RKO (cell line): ENCODE measurements around the gene ADAT2.

Source experiments
- DNase-seq: peaks from one replicate; pipeline ENCODE4 v3.0.0-alpha.2; 2016; ENCODE audit warnings: low spot score

ADAT2 gene

DNA sequence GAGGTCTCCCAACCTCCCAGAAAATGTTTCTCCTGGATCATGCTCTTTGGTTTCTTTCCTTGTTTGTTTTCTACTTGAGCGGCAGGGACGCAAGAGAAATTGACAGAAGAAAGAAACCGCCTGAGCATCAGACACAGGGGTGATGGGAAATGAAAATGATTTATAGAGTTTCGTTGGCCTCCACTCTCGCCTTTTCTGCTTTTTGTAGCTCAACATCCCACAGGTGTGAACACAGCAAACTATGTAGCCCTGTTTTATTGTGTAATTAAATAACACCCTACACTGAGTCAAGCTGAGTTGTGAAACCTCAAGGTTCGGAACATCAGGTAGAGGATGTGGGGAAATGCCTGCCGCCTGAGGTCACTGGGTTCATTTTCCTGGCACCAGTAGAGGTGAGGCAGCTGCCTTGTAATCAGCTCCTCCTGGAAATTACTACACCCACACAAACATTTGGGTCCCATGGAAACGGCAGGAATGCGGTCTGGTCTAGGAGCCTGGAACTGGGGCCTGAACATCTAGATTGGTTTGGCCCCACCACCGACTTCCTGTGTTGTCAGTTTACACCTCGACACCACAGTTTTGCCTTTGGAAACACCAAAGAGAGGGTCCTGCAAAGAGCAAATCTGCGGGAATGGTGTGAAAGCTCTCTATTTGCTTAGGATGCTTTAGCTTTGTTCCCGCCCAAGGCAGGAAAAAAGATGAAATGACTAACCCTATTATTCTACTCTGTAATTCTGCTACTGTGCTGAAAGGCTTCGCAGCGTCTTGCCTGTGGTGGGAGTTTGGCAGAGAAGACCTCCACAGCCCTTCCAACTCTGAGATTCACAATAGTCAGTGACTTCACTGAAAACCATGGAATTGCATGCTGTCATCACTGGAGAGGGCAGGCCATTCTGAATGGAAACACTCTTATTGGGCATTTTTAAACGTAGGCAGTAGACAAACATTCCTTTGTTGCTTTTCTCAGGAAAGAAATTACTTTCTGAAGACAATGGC is 53.0 kb downstream of the ADAT2 start:
- DNase-seq, result peak; percentile 33

DNA sequence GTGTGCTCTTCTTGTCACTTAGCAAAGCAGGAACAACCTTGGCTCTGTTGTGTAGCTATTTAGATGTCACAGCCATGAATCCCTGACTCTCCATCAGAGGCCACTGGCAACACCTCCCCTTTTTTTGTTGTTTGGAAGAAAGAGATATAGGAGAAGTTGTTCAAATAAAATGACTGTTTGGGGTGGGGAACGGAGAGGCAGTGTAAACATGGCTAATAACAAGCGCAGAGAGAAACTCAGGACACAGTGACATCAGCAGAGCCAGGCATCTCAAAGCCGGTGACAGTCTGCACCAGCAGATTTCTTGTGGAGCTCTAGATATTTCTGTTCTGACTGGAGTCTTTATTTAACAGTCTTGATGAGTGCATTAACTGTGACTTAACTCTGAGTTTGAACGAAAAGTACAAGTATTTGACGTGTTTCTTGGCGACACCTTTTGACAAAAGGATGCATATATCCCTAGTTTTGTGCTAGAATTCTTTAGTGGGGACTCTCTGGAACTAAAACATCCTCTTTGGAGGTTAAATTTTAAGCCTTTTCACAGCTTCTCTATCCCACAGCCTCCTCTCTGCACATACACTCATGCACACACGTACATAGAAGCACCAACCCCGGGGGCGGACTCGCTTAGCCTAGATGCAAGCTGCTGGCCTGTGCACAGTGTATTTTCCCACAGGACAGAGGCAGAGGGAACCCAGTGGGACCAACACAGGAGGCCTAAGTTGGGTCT is 53.8 kb downstream of the ADAT2 start:
- peak; percentile 16 for DNase-seq

DNA sequence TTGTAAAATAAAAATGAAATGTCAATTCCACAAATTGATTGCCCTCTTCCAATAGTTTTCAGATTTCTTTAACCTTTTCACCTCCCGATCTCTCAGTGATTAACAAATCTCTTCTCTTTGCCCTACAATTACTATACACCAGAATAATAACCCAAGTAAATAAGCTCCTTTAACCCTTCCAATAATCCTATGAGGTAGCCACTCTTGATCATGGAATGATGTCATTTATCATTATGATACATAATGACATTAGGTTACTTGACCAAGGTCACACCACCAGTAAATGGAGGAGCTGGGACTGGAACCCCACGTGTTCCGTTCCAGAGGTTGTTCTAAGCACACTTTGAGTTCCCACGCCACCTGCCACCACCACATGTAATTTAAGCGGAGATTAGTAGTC is 54.8 kb downstream of the ADAT2 start:
- no peak for DNase-seq

DNA sequence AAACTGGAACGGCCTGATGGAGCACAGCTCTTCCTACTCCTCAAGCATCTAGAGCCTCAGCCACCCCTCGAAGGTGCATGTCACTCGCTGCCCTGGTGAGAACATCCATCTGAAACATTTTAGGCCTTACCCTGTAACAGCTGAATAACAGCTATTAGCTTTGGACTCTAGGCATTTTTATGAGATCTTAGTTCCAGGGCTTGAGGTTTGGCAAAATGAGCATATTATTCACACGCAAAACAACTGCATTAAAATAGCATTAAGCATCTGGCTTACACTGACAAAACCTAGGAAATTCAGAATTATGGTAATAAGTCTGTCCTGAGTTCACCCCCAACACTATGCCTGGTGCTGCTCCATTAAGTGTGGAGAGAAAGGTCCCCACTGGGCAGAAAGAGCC is 56.1 kb downstream of the ADAT2 start:
- no peak for DNase-seq

DNA sequence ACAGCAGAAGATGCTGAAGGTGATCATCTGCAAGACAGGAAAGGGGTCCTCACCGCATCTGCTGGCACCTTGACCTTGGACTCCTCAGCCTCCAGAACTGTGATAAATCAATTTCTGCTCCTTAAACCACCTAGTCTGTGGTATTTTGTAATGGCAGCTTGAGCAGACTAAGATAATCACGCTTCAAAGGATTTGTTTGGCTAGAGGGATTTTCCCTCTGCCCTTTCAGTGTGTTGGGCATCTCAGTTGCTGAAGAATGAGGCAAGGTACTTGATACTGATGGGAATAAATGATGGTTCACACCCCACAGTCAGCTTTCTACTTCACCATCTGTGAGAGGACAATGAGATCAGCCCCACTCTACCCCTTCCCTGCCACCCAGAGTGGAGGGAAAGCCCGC is 60.2 kb downstream of the ADAT2 start:
- no peak for DNase-seq

- no peak for DNase-seq
Measured at GRCh38 chr6:143385636-143386035, 64.9 kb downstream of the ADAT2 start.

- DNase-seq, result no peak
Measured at GRCh38 chr6:143376861-143377260, 73.6 kb downstream of the ADAT2 start.

DNA sequence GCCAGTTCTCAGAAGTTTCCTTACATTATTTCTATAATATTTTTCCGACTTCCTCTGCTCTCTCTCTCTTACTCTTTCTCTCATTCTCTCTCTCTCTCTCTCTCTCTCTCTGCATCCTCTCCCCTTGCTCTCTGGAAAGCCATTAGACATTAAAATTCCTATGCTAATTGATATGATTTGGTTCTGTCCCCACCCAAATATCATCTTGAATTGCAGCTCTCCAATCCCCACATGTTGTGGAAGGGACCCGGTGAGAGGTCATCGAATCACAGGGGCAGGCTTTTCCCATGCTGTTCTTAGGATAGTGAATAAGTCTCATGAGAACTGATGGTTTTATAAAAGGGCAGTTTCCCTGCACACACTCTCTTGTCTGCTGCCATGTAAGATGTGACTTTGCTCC is 74.1 kb downstream of the ADAT2 start:
- no peak for DNase-seq

- DNase-seq, result no peak
Measured at GRCh38 chr6:143375022-143375585, 75.4 kb downstream of the ADAT2 start.

GRCh38 chr6:143374014-143374413 is 76.5 kb downstream of the ADAT2 start:
- DNase-seq, result no peak
